ENCODE results near the gene MYDGF. TPM values are rescaled to one million over a fixed set of nuclear protein-coding genes. Genes with fewer than 3 reads are reported as not detected.
"Not testable (repeated sequence)": the region's sequence is repeated elsewhere in the genome, so short reads cannot be mapped to it uniquely, and the experiment has no call there.

MYDGF gene
- total RNA-seq: 85.2 and 90.8 TPM in 2 replicates

DNA sequence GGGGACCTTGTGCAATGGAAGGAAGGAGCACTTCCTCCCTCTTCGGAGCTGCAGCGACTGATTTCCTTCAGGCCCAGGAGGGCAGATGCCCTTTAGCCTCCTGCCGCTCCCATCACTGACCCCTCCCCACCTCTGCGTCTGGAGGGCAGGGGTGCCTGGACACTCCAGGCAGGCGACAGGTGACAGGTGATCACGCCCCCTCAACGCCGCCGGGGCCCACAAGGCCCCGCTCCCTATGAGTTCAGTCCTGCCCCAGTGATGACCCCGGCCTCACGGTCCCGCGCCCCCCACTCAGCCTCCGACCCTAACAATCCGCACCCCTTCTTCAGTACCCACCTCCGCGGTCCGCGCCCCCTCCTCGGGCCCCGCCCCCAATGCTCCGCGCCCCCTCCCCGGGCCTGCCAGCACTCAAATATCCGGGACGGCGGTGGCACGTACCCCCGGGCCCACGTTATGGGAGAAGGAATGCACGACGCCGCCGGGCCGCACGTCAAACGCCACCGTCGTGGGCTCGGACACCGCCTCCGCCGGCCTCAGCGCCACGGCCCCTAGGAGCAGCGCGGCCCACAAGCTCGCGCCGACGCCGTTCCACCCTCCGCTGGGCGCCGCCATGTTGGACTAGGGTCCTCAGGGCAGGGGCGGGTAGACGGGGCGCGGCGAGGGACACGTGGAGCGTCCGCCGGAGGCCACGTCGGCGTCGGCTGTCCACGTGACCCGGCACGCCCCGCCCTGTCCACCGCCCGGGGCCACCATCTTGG, at the start of gene MYDGF:
MYDGF (minus strand) TSS at position 620 of the 758 bp plus-strand sequence; CDS start at position 612, 8 bp downstream.
- peak; percentile 98 for DNase-seq
- peaks cover 27% of the 10 kb centered on the region for H3K36me3 Mint-ChIP-seq (ENCODE audit: low read depth)
- no peaks in the 10 kb centered on the region for H3K9me3 Mint-ChIP-seq
- peak within 1 kb of the TSS; percentile 81 for H3K27ac Mint-ChIP-seq
- intact Hi-C loops (cut with micrococcal nuclease): loop anchor here (1.0 kb wide), 1 partner anchor 31 kb away; the partner anchor contains the start of gene TNFAIP8L1
- peaks cover 11% of the 10 kb centered on the region for H3K4me1 Mint-ChIP-seq
- peak within 1 kb of the TSS; percentile 93 for H3K4me3 Mint-ChIP-seq
- no peaks in the 10 kb centered on the region for H3K27me3 Mint-ChIP-seq

DNA sequence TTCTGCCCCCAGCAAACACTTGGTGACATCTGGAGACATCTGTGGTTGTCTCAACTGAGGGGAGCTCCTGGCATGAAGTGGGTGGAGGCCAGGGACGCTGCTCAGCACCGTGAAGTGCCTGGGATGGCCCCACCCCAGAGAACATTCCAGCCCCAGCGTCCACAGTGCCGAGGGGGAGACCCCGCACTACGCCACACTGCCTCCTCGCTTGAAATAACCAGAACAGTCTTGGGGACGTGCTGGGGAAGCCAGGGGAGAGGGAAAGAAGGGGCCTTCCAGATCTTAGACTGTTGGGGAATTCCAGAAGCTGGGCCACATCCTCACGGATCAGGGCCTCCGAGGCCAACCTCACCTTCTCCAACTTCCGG, 49.3 kb upstream of the MYDGF start:
- no peak overlapping the region for H3K4me3 Mint-ChIP-seq
- no peak for DNase-seq
- H3K36me3 Mint-ChIP-seq (ENCODE audit: low read depth): peaks cover 36% of the 10 kb centered on the region
- H3K4me1 Mint-ChIP-seq: peaks cover 18% of the 10 kb centered on the region
- peaks cover 5% of the 10 kb centered on the region for H3K27me3 Mint-ChIP-seq
- intact Hi-C loops (cut with micrococcal nuclease): no loop called here
- H3K27ac Mint-ChIP-seq: no peak overlapping the region
- H3K9me3 Mint-ChIP-seq: peaks cover 1% of the 10 kb centered on the region

DNA sequence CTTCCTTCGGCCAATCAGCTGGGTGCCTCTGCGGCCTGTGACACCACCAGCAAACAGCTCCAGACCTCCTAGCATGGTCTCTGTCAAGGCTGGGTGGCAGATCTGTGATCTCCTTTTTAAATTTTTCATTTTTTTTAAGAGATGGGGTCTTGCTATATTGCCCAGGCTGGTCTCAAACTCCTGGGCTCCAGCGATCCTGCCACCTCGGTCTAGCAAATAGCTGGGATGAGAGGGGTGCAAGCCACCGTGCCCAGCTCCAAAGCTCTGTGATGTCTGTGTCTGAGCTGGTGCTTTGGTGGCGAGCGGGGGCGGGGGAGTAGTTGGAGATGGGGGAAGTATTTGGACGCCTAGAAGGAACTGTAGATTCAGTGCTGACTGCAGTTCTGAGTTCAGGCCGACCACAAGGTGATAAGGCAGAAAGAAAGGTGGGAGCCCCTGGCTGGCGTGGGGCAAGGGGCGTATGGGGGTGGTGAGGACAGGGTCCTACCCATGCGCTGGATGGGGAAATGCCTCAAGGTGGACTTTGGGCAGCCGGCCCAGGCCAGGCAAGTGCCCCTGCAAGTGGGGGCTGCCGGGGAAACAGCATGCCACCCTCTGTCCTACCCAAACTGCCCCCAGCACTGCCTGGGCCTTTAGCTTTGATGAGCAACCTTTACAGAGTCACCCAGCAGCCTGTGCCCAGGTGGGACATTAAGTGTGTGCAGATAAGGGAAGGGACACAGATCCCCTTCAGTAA, 48.0 kb upstream of the MYDGF start:
- no peaks in the 10 kb centered on the region for H3K27me3 Mint-ChIP-seq
- no peak overlapping the region for H3K27ac Mint-ChIP-seq
- DNase-seq: no peak
- H3K9me3 Mint-ChIP-seq: no peaks in the 10 kb centered on the region
- H3K4me3 Mint-ChIP-seq: no peak overlapping the region
- intact Hi-C loops (cut with micrococcal nuclease): no loop called here
- H3K4me1 Mint-ChIP-seq: peaks cover 11% of the 10 kb centered on the region
- H3K36me3 Mint-ChIP-seq (ENCODE audit: low read depth): peaks cover 39% of the 10 kb centered on the region

DNA sequence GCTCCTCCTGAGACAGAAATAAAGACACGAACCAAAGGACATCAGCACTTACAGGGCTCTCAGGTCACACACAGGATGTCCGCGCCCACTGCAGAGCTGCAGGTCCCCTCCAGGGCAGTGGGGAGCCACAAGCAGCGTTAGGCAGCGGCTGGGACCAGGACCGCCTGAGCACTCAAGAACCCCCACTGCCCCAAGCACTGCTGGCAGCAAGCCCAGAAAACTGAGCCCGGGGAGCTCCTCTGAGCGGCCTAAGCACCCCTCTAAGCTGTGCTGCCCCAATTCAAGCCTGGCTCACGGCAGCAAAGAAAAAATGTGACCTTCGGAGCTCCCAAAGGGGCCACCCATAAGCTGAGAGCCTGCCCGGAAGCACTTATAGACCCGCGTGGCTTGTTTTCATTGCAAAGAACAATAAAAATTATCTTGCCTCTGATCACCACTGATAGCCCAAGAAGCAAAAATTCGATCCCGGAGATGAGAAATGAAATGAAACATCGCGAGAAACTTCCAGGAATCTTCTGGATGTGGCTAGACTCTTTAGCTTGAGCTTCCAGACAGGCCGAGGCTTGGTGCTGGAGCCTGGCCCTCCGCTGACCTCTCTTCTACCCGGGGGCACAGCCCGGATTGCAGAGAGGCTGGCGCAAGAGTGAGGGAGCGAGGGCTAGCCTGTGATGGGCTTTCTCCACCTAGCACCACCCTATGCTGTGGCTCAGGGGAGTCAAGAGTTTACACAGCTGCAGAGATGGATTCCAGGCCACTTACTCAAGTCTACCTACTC, 47.2 kb upstream of the MYDGF start:
- H3K4me3 Mint-ChIP-seq: no peak overlapping the region
- intact Hi-C loops (cut with micrococcal nuclease): no loop called here
- peaks cover 8% of the 10 kb centered on the region for H3K4me1 Mint-ChIP-seq
- no peaks in the 10 kb centered on the region for H3K9me3 Mint-ChIP-seq
- peaks cover 37% of the 10 kb centered on the region for H3K36me3 Mint-ChIP-seq (ENCODE audit: low read depth)
- no peaks in the 10 kb centered on the region for H3K27me3 Mint-ChIP-seq
- DNase-seq: no peak
- H3K27ac Mint-ChIP-seq: no peak overlapping the region

DNA sequence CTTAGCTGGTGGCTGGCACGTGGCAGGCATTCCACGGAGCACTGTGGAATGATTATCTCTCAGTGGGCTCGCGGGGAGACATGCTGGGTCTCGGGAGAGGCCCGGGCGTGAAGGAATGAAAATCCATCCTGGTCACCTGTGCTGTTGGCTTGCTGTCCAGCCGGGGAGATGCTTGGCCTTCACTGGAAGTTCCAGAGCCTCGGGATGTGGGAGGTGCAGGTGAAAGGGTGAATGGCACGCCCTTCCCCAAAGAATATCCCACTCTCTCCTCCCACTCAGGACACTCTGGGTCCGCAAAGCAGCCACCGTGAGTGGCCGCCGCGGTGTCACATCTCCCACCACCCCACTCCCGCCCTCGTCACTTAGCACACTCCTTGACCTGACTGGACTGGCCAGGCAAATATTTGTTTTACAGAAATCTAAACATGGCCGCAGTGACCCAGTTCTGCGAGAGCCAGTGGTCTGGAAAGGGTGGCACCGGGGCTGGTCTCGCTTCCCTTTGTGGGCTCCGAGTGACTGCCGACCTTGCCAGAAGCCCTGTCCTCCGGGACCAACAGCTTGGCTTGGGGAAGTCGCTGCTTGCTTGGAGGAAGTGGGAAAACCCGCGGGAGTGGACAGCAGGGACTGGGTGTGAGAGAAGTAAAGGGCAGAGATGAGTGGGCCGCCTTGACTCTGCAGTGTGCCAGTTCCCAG, 45.5 kb upstream of the MYDGF start:
- no peak overlapping the region for H3K27ac Mint-ChIP-seq
- H3K27me3 Mint-ChIP-seq: no peaks in the 10 kb centered on the region
- no peak overlapping the region for H3K4me3 Mint-ChIP-seq
- peaks cover 43% of the 10 kb centered on the region for H3K36me3 Mint-ChIP-seq (ENCODE audit: low read depth)
- DNase-seq: no peak
- peaks cover 3% of the 10 kb centered on the region for H3K4me1 Mint-ChIP-seq
- H3K9me3 Mint-ChIP-seq: no peaks in the 10 kb centered on the region
- intact Hi-C loops (cut with micrococcal nuclease): no loop called here

DNA sequence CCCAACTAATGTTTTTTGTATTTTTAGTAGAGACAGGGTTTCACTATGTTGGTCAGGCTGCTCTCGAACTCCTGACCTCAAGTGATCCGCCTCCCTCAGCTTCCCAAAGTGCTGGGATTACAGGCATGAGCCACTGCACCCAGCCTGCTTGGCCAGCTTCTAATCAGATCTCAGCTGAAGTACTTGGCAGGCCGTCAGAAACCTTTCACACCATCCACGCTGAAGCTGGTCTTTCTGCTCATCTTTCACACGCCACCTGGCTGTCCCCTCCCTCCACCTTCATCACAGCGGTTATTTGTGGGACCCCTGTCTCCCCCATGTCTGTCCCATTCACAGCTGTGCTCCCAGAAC, 45.0 kb upstream of the MYDGF start:
- H3K27me3 Mint-ChIP-seq; H3K27ac Mint-ChIP-seq; intact Hi-C loops (cut with micrococcal nuclease); DNase-seq; H3K4me1 Mint-ChIP-seq; H3K4me3 Mint-ChIP-seq; H3K9me3 Mint-ChIP-seq: not testable (repeated sequence)
- H3K36me3 Mint-ChIP-seq (ENCODE audit: low read depth): peaks cover 44% of the 10 kb centered on the region

DNA sequence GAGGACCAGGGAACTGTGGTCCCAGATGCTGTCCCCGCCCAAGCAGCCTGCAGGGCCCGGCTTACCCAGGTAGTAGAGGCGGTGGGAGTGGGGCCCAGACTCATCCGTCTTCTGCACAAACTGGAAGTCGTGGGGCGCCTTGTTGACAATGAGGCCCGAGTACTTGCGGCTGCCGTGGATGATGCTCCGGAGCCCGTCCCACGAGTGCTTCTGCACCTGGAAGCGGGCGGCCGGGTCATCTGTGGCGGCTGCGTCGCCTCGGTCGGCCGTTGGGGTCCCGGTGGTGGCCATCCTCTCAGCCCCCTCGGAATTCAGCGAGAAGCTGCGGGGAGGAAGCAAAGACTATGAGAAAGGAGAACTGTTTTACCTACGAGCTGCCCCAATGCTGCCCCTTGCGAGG, 43.9 kb upstream of the MYDGF start:
- intact Hi-C loops (cut with micrococcal nuclease): no loop called here
- Mint-ChIP-seq H3K4me1 (peaks cover 5% of the 10 kb centered on the region), H3K36me3 (ENCODE audit: low read depth) (peaks cover 46% of the 10 kb centered on the region), H3K4me3 (no peak overlapping the region), H3K27ac (no peak overlapping the region), H3K9me3 (no peaks in the 10 kb centered on the region), H3K27me3 (no peaks in the 10 kb centered on the region)
- no peak for DNase-seq

DNA sequence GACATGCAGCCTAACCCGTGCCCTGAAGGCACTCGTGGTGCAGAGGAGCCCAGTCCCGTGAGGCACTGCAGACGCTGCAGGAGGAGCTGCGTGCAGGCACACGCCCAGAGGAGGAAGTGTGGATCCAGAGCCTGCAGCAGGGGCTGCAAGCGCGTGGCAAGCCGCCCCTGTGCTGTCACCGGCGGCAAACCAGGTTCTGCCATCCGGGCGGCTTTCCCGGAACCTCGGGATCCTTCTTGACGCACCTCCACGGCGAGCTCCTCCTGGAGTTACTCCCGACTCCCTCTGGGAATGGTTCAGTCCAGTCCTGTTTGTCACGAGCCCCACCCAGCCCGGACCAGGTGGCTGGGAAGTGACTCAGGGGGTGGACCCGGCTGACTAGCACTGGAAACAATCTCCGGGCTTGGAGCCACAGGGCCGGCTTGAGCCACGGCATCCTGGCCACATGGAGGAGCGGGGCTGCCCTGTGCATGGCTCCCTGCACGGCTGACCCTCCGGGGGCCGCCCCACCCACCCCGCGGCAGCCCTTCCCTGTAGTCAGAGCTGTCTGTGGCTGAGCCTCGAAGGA, 43.3 kb upstream of the MYDGF start:
- H3K36me3 Mint-ChIP-seq (ENCODE audit: low read depth): peaks cover 44% of the 10 kb centered on the region
- H3K27me3 Mint-ChIP-seq: no peaks in the 10 kb centered on the region
- no peak overlapping the region for H3K27ac Mint-ChIP-seq
- H3K9me3 Mint-ChIP-seq: no peaks in the 10 kb centered on the region
- H3K4me1 Mint-ChIP-seq: peaks cover 6% of the 10 kb centered on the region
- intact Hi-C loops (cut with micrococcal nuclease): no loop called here
- DNase-seq: no peak
- H3K4me3 Mint-ChIP-seq: no peak overlapping the region

DNA sequence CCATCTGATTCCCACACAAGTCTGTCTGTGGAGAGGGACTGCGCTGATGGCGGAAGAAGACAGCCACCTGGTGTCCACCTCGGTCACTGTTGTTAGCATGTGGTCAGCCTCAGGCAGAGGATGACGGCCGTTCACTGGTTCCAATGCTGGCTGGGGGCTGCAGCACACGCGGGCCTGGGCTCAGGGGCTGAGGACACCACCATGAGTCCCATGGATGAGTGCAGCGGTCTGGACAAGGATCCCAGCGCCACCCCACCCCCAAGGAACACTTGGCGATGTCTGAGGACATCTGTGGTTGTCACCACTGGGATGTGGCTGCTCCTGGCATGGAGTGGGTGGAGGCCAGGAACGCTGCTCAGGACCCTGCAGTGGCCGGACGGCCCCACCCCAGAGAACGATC, 42.6 kb upstream of the MYDGF start:
- peaks cover 42% of the 10 kb centered on the region for H3K36me3 Mint-ChIP-seq (ENCODE audit: low read depth)
- peaks cover 7% of the 10 kb centered on the region for H3K4me1 Mint-ChIP-seq
- H3K27me3 Mint-ChIP-seq: no peaks in the 10 kb centered on the region
- no peak overlapping the region for H3K4me3 Mint-ChIP-seq
- no peak overlapping the region for H3K27ac Mint-ChIP-seq
- intact Hi-C loops (cut with micrococcal nuclease): no loop called here
- DNase-seq: no peak
- no peaks in the 10 kb centered on the region for H3K9me3 Mint-ChIP-seq

DNA sequence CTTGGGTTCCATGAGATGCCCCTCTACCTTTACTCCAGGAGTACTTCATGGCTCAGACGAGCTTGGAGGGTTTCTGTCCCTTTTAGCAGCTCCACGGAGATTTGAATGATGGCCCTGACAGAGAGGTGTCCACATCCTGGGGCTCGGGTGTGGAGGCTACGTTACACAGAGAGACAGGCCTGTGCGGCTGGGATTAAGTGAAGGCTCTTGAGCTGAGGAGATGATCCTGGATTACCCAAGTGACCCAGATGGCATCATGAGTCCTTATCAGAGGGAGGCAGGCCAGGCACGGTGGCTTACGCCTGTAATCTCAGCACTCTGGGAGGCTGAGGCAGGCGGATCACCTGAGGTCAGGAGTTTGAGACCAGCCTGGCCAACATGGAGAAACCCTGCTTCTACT, 41.1 kb upstream of the MYDGF start:
- H3K27ac Mint-ChIP-seq: no peak overlapping the region
- intact Hi-C loops (cut with micrococcal nuclease): no loop called here
- H3K27me3 Mint-ChIP-seq: no peaks in the 10 kb centered on the region
- H3K4me3 Mint-ChIP-seq: no peak overlapping the region
- peaks cover 7% of the 10 kb centered on the region for H3K4me1 Mint-ChIP-seq
- peaks cover 38% of the 10 kb centered on the region for H3K36me3 Mint-ChIP-seq (ENCODE audit: low read depth)
- no peaks in the 10 kb centered on the region for H3K9me3 Mint-ChIP-seq
- no peak for DNase-seq

DNA sequence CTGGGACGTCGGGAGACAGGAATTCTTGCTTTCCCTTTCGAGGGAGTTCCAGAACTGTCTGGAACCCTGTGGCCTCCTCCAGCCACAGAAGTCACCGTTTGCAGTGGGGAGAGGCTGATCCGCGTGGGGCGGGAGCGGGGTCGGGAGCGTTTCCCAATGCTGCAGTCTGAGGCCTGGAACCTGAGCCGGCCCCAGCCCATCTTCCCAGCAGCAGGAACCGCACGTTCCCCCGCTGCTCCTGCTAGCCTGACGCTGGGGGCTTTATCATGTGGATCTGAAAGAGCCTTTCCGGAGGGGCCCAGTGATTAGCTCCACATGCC, 40.1 kb upstream of the MYDGF start:
- Mint-ChIP-seq H3K27me3 (no peaks in the 10 kb centered on the region), H3K9me3 (no peaks in the 10 kb centered on the region), H3K27ac (no peak overlapping the region), H3K4me1 (peaks cover 7% of the 10 kb centered on the region), H3K36me3 (ENCODE audit: low read depth) (peaks cover 36% of the 10 kb centered on the region), H3K4me3 (no peak overlapping the region)
- no peak for DNase-seq
- intact Hi-C loops (cut with micrococcal nuclease): no loop called here

DNA sequence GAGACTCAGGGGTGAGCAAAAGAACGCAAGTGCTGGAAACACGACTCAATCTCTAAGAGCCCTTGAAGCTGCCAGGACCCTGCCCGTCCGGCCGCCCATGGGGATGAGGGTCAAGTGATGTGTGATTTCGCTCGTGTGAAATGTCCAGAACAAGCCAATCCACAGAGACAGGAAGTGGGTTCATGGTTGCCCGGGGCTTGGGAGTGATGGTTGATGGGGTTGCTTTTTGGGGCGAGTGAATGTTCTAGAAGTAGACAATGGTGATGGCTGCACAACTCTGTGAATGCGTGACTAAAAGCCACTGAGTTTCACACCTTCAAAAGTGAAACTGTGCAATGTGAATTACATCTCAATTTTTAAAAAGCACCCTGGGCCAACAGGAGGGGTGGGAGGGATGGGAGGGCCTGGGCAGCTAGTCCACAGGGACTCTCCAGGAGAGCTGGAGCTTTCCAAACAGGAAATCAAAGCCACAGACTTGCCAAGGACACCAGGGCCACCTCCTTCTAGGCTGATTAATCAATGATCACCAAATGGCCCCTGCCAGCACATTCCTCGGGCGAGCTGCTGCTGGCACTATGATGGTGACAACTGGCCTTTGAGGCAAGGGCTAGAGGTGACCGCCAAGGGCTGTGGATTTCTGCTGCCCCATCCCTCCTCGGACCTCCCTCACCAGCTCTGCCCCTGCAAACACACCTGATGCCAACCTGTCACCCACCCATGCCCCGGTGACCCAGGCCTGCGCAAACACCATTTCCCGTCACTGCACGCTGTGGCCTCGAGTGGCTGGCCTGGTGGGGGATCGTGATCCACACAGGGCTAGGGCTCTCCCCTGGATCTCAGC, 39.5 kb upstream of the MYDGF start:
- intact Hi-C loops (cut with micrococcal nuclease): no loop called here
- no peak overlapping the region for H3K27ac Mint-ChIP-seq
- peaks cover 33% of the 10 kb centered on the region for H3K36me3 Mint-ChIP-seq (ENCODE audit: low read depth)
- DNase-seq: no peak
- H3K27me3 Mint-ChIP-seq: no peaks in the 10 kb centered on the region
- H3K9me3 Mint-ChIP-seq: no peaks in the 10 kb centered on the region
- no peak overlapping the region for H3K4me3 Mint-ChIP-seq
- peaks cover 7% of the 10 kb centered on the region for H3K4me1 Mint-ChIP-seq

Measured in activated CD4-positive, alpha-beta T cell treated with anti-CD3 and anti-CD28 coated beads, Interleukin-2, amount 10 ng/mL, durations not matched to agents 24 days and 14 days (primary cell).